ENCODE measurements around the gene USP32.
"Not testable (repeated sequence)": the region's sequence is repeated elsewhere in the genome, so short reads cannot be mapped to it uniquely, and the experiment has no call there.

DNA sequence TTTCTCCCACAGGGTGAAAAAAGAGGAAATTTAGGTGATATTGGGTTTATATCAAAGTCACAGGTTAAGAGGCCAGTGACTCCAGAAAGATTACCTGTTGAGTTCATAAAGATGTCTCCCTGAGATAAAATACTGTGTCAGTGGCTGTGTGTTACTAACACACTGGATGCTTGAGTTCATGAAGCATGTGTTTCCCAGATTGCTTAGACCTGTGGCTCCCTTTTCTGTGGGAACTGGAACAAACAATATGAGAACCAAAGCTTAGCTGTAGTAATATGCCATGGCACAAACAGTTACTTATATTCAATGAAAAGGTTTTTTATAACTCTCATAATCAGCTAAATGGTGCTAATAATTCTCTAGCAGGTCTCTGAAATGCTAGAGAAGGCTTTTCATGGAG, 180.7 kb downstream of the USP32 start:
- TF ChIP-seq, protein P1, sequence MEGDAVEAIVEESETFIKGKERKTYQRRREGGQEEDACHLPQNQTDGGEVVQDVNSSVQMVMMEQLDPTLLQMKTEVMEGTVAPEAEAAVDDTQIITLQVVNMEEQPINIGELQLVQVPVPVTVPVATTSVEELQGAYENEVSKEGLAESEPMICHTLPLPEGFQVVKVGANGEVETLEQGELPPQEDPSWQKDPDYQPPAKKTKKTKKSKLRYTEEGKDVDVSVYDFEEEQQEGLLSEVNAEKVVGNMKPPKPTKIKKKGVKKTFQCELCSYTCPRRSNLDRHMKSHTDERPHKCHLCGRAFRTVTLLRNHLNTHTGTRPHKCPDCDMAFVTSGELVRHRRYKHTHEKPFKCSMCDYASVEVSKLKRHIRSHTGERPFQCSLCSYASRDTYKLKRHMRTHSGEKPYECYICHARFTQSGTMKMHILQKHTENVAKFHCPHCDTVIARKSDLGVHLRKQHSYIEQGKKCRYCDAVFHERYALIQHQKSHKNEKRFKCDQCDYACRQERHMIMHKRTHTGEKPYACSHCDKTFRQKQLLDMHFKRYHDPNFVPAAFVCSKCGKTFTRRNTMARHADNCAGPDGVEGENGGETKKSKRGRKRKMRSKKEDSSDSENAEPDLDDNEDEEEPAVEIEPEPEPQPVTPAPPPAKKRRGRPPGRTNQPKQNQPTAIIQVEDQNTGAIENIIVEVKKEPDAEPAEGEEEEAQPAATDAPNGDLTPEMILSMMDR (IDR thresholded peaks at IDR 0.05; ENCODE audit: extremely low read depth in 1 of 2, insufficient read depth in 1 of 2, low read depth in 1 of 2, low read length in 2 of 2), result not testable (repeated sequence)
- TF ChIP-seq, protein P2, sequence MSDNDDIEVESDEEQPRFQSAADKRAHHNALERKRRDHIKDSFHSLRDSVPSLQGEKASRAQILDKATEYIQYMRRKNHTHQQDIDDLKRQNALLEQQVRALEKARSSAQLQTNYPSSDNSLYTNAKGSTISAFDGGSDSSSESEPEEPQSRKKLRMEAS (IDR thresholded peaks at IDR 0.05; ENCODE audit: insufficient read depth, insufficient read length), result not testable (repeated sequence)
- not testable (repeated sequence) for TF ChIP-seq FOS (IDR thresholded peaks at IDR 0.05; ENCODE audit: borderline replicate concordance, insufficient read depth, low read length); POLR2A (IDR thresholded peaks at IDR 0.05; ENCODE audit: low read depth, low read length)

All from endothelial cell of umbilical vein (primary cell).